Fibroblast of villous mesenchyme (primary cell): Measurements from ENCODE around the gene CABLES1. TPM values are rescaled to one million over a fixed set of nuclear protein-coding genes. Genes with fewer than 3 reads are reported as not detected.
"Not testable (repeated sequence)": the region's sequence is repeated elsewhere in the genome, so short reads cannot be mapped to it uniquely, and the experiment has no call there.

ENCODE experiments used
- DNase-seq: peaks from one replicate; pipeline ENCODE4 v3.0.0-alpha.2; 2010; ENCODE audit warnings: low read depth
- H3K4me3 ChIP-seq: 2 replicates; pipeline ENCODE4 v1.5.1; 2011; ENCODE audit warnings: low read depth, mild to moderate bottlenecking, low read length
- CTCF ChIP-seq: IDR thresholded peaks from 2 replicates; pipeline ENCODE4 v1.5.1; 2012; ENCODE audit warnings: low read depth, mild to moderate bottlenecking, low read length; ENCODE audit not compliant: insufficient read depth
- total RNA-seq: library from RNA; depleted of rRNA; stranded (reverse); fragments of >200 nt; gene quantifications from 2 replicates; pipeline ENCODE4 v1.2.3, GENCODE V29; 2012

Gene CABLES1
- total RNA-seq, 1 donor = 0.43 TPM

DNA sequence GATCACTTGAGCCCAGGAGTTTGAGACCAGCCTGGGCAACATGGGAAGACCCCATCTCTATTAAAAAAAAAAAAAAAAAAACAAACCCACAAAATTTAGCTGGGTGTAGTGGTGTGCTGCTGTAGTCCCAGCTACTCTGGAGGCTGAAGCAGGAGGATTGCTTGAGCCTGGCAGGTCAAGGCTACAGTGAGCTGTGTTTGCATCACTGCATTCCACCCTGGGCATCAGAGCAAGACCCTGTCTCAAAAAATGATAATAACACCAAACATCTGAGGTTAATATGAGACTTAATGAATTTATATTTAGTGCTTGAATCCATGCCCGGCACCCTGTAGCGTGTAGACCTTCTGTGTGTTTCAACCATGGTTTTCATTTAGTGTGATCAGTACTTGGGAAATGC, 22.8 kb downstream of the CABLES1 start:
- no peak for TF ChIP-seq CTCF
- DNase-seq = no peak
- H3K4me3 ChIP-seq = no peak overlapping the region

DNA sequence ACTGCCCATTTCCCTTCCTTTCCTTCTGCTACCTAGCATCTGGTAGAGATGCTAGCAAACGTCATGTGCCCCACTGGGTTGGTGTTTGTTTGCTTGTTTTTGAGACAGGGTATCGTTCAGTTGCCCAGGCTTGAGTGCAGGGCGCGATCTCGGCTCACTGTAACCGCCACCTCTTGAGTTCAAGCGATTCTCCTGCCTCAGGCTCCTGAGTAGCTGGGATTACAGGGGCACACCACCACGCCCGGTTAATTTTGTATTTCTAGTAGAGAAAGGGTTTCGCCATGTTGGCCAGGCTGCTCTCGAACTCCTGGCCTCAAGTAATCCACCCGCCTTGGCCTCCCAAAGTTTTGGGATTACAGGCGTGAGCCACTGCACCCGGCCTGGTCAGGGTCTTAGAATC, 23.6 kb downstream of the CABLES1 start:
- H3K4me3 ChIP-seq, DNase-seq: not testable (repeated sequence)

DNA sequence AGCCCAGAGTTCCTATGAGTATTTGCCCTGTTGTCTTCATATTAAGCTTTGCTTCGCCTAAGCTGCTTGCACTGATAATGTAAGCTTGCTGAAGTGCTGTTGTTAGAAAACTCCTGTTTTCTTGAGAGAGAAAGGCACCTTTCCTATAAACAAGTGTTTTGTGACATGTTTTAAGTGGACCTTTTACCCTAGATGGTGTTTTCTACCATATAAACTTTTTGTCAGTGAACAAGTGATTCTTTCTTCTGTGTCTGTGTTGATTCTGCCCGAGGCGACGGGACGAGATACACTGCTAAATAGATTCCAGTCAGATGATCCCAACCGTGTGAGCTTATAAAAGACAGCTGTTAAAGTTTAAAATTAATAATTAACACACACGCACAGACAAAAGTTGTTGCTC, 24.1 kb downstream of the CABLES1 start:
- H3K4me3 ChIP-seq = no peak overlapping the region
- DNase-seq = no peak

DNA sequence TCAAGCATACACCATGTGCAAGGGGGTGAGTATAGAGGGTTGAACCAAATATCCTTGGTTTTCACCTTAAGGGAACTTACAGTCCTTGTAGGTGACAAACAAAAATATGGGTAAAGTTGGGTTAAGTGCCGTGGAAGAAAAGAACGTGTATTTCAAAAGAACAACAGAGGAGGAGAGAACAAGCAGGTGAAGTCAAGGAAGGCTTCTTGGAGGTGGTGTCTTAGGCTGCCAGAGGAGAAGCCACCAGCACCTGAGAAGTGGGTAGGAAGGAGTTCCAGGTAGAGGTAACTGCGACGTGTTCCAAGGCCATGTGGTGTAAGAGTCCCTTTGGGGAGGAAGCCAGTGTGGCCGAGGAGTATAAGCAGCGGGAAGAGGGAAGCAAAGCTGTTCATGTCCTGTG, 27.2 kb downstream of the CABLES1 start:
- no peak for DNase-seq
- no peak for TF ChIP-seq CTCF

More for the DNA sequence above, 24.1 kb downstream of the CABLES1 start:
- no peak for TF ChIP-seq CTCF

DNA sequence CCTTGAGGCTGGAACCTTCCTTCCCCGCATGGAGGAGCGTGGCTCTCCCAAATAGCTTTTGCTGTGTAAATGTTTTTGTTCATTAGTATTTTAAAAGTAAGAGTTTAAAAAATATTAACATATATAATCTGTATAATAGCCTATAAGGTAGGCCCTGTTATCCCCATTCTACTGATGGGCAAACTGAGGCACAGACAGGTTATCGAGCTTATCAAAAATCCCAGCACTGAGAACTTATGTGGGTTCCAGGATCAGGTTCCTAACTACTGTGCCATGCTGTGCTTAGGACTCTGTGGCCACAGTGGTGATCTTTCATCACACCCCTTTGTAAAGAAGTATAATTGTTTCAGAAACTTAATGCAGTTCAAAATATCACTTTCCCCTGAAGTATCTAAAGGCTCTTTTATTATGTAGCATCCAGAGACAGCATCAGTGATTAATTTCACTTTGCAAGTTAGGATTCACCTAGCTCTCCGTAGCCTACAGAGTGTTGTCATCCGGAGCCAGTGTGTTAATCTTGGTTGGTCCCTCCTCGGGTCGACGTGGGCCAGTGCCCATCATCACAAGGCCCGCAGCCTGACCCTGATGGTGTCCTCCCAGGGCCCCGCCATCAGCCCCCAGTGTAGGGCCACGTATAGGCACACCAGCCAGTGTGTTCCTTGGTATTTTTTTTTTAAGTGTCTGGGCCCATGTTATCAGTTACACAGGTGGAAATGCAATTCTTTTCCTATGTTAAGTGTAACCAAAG, 28.7 kb downstream of the CABLES1 start:
- H3K4me3 ChIP-seq = no peak overlapping the region
- no peak for TF ChIP-seq CTCF
- DNase-seq = no peak

More for the DNA sequence above, 27.2 kb downstream of the CABLES1 start:
- no peak overlapping the region for H3K4me3 ChIP-seq

- TF ChIP-seq CTCF = no peak
- DNase-seq = no peak
- no peak overlapping the region for H3K4me3 ChIP-seq
Observed at GRCh38 chr18:23165271-23166068, 30.2 kb downstream of the CABLES1 start.

DNA sequence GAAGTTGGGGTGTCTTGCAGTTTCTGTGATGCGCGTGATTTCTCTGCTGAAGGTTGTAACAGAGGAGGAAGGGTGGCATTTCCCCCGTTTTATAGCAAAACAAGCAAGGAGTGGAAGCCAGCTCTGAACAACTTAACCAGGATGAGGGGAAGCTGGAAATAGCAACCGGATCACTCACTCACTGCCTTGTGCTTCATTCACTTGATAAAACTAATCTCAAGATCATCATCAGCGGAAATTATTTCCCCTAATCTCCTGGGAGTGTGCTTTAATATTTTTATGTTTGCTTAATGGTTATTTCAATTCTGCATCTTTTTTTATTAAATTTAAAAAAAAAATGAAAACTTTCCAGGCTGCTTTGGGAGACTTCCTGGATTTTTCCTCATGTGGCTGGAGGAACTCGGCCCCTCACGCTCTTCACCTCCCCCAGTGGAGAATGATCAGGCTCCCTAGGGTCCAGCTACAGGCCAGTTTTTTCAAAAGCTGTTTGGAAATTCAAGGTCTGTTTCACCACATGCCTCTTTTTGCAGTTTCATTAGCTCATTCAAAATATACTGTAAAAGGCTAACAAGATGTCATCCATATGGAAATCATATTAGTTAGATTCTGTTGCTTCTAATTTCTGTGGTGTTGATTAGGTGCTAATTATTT, 31.7 kb downstream of the CABLES1 start:
- no peak overlapping the region for H3K4me3 ChIP-seq
- TF ChIP-seq CTCF = no peak
- DNase-seq = no peak
